ENCODE results near the gene ZNF445.
"Not testable (repeated sequence)": the region's sequence is repeated elsewhere in the genome, so short reads cannot be mapped to it uniquely, and the experiment has no call there.

Gene ZNF445

DNA sequence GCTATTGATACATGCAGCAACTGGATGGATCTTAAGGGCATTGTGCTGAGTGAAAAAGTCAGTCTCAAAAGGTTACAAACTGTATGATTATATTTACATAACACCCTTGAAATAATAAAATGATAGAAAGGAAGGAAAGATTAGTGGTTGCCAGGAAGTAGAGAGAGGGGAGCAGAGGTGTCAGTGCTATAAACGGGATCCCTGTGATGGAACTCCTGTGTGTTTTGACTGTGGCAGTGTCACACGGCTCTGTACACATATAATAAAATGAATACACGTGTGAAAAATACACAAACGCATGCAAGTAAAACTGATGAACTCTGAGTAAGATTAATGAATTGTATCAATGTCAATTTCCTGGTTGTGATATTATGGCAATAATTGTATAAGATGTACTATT, 78.6 kb downstream of the ZNF445 start:
- DNase-seq (ENCODE audit: low read depth) = no peak

DNA sequence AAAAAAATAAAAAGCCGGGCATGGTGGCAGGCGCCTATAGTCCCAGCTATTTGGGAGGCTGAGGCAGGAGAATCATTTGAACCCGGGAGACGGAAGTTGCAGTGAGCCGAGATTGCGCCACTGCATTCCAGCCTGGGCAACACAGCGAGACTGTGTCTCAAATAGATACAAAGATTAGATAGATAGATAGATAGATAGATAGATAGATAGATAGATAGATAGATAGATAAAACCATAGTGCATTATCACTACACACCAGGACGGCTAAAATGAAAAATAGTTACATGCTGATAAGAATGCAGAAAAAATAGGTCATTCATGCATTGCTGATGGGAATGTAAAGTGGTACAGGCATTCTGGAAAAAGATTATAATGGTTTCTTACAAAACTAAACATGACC, 79.2 kb downstream of the ZNF445 start:
- DNase-seq (ENCODE audit: low read depth) = not testable (repeated sequence)

DNA sequence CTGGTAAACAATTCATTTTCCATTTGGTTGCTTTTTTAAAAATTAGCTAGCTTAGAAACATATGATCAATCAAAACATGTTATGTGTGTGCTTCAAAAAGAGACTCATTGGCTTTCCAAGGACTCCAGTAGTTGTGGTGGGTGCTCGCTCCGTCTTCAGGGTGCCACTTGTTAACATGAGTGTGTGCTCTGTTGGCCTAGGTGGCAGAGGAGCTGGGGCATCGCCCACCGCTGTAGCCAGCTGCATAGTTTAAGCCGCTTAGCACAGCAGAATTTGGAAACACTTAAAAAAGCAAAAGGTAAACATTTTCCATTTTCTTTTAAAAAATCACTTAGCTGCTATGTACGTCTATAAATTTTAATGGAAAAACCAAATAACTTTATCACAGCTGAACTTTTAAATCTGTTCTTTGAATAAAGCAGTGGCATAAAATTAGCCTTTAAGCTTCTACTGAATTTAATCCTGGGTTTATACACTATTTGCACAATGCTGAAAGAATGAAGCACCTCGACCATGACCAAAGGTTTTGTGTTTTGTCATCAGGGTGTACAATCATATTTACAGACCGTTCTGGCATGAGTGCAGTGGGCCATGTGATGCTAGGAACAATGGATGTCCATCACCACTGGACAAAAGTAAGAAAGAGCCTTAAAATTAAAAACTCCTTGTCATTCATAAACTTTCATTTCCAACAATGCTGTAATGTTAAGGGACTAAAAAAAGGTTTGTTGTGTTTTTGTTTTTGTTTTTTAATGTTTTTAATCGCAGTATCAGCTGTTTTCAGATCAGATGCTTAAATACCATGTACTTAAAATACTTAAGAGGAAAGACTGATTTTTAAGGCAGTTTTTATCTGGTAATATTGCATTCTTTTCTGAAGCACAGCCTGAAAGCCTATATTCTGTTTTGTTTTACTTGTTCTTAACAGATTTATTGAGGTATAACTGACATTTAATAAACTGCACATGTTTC, 81.0 kb downstream of the ZNF445 start:
- DNase-seq (ENCODE audit: low read depth) = no peak

DNA sequence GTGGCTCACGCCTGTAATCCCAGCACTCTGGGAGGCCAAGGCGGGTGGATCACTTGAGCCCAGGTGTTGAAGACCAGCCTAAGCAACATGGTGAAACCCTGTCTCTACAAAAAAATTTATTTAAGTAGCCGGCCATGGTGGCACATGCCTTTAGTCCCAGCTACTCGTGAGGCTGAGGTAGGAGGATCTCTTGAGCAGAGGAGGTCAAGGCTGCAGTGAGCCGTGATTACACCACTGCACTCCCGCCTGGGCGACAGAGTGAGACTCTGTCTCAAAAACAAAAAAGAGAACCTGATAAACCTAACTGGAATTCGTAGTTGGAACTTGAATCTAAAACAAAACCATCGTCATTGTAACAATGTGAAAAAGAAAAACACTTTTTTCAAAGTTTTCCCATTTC, 81.8 kb downstream of the ZNF445 start:
- no peak for DNase-seq (ENCODE audit: low read depth)

DNA sequence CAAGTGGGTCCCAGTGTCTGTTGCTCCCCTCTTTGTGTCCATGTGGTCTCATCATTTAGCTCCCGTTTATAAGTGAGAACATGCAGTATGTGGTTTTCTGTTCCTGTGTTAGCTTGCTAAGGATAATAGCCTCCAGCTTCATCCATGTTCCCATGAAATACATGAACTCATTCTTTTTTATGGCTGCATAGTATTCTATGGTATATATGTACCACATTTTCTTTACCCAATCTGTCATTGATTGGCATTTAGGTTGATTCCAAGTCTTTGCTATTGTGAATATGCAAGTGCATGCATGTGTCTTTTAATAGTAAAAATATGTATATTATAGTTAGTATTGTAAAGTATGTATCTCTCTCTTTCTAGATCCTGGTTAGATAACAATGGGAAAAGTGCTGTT, 85.0 kb downstream of the ZNF445 start:
- DNase-seq (ENCODE audit: low read depth) = no peak

DNA sequence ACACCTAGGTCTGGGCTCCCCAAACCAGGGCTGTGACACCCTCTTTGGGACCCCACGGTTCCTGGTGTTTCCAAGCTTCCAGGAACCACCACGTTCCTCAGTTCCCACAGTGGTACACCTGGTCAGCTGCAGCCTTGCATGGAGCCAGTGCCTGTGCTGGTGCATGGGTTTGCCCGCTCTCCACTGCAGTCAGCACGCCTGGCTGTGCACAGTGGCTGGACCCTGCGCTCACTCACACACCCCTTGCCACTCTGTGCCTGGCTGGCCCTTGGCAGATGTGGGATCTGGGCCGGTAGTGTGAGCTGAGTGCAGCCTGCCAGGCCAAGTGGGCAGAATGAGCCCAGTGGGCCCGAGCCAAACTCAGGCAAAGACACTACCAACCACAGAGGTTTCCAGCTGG, 90.1 kb downstream of the ZNF445 start:
- DNase-seq (ENCODE audit: low read depth) = no peak

Measured in stimulated activated CD8-positive, alpha-beta memory T cell treated with anti-CD3 and anti-CD28 coated beads, Interleukin-7, amount 100 ng/mL, for 24 hours (primary cell).